Cortex of kidney (tissue), 1 donor: ENCODE measurements around the gene FDXACB1.

Experiments
- DNase-seq: peaks from one replicate; lab custom pipeline; 2025; lab: John Stamatoyannopoulos, UW

Gene FDXACB1, protein sequence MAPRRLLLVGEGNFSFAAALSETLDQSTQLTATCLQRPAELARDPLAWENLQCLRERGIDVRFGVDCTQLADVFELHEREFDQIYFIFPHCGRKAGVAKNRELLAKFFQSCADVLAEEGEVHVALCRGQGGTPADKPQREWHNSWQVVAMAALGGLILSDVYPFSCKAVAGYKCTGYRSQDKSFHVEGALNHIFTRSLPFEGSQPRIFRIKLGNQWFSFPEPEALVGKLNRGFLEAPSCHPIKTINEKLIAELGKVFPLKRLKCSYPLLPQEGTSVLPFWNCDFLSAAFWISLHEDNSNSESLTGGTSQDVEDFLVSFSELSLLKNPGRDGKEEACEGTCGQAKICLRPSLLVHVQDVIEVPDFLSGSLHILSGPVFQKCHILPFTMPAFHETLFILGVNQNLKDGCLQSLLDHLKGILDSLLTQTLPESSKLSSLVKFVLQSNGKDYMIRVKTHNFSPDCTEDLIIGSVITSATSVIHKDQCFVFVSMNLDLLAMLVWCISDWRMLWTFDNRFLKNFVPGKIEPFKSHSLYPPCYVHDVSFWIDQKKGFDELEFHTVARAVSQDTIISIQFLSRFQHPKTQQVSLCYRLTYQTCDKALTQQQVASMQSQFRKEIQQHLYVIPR

GRCh38 chr11:111878849-111879636 is at the start of gene FDXACB1, which contains the start of gene CFAP68:
Gene FDXACB1, minus strand, starts transcription at chr11:111879165. Its CDS starts 33 bp downstream, at chr11:111879132.
Gene CFAP68, plus strand, starts transcription at chr11:111879541. Its CDS starts 20 bp downstream, at chr11:111879561.
- DNase-seq, result peak; percentile 45

DNA sequence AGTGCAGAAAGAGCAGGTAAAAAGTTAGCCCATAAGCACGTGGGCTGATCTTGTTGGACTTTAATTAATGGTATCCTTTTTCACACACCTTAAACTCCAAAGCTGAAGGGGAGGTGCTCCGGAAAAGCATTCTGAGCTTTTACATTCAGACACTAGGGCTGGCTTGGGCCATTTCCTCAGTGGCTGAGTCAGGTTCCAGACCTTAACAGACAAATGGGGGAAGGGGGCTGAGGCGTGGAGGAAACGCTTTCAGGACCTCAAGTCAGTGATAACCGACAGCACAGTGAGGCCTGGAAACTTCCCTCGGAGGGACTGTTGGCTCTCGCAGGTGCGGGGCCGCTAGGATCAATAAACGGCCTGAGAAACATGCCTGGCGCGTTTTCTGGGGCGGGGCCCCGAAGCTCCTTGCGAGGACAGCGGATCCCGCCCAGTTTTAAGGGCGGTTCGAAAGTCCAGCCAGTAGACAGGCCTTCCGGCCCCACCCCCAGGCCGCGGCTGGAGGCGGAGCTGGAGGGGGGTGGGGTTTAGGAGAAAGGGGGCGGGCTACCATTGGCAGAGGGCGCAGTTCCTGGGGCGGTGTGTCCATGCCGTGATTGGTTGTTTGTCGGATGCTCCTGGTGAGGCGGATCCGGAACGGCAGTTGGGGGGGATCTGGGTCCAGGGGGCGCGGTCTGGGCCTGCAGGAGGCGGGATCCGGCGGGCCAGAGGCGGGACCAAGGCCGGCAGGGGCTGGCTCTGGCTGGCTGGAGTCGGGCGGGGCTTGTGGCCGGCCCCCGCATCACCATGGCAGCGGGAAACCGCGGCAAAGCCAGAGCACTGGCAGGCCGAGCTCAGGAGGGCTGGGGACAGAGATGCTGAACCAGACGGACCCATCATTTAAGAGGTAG is 47.8 kb upstream of the FDXACB1 start:
- peak; percentile 78 for DNase-seq

DNA sequence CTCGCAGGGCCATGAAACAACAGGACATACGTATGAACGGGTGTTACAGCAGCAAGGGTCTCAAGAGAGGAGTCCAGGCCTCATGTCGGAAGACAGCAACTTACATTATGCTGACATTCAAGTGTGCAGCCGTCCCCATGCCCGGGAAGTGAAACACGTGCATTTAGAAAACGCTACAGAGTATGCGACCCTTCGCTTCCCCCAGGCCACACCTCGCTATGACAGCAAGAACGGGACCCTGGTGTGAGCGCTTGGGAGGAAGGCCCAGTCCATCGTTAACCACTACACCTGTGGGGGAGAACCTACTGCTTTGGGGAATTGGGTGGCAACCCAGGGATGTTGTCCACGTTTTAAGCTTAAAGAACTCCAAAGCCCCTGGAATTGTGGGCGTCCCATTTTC is 47.0 kb upstream of the FDXACB1 start:
- no peak for DNase-seq

DNA sequence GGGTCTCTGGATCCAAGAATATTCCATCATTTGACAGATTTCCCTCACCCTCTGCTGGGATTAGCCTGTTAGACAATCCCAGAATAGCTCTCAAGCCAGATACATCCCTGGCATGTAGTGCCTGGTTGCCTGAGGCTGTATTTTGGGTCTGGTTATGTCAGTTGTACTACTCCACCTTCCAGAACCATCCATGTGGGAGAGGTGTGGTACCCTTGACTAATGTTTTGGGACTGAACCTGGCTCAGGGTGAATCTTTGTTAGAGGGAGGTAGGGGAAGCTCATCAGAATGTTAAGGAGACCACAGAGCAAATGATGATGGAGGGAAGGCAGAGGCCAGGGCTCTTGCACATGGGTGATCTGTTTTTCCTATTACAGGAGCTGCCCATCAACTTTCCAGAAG is 45.0 kb upstream of the FDXACB1 start:
- no peak for DNase-seq

DNA sequence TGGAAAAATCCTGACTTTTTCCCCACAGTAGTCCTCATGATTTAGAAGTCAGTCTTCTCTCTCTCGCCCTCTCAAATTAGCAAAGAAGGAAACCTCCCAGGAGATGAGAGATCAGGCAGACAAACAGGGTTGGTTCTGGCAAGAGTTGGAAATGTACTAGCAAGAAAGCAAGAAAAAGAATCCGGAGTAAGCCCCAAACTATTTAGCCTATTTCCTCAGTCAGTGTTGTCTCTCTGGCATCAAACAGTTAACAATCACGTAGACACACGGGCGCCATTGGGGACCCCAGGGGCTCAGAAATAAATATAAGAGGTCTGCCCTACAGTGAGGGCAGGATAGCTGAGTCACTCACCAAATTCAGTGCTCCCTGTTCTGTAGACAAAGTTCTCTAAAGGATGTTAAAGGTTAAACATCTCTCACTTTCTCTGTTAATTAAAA is 44.4 kb upstream of the FDXACB1 start:
- DNase-seq, result no peak

DNA sequence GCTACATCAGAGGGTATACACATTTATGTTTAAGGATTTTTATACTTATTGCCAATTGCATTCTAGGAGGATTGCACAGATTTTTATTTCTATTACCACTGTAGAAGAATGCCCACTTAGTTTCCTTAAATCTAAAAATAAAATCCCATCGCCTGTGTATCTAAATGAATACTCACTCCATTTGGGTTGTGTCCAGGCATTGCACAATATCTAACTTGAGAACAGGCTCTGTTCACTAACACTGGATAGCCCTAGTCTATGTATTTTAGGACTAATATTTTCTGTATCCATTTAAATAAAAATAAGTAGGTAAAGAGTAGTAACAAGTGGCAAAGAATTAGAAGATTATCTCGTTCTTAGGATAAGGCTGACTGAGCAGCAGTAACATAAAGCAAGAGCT is 43.8 kb upstream of the FDXACB1 start:
- no peak for DNase-seq

DNA sequence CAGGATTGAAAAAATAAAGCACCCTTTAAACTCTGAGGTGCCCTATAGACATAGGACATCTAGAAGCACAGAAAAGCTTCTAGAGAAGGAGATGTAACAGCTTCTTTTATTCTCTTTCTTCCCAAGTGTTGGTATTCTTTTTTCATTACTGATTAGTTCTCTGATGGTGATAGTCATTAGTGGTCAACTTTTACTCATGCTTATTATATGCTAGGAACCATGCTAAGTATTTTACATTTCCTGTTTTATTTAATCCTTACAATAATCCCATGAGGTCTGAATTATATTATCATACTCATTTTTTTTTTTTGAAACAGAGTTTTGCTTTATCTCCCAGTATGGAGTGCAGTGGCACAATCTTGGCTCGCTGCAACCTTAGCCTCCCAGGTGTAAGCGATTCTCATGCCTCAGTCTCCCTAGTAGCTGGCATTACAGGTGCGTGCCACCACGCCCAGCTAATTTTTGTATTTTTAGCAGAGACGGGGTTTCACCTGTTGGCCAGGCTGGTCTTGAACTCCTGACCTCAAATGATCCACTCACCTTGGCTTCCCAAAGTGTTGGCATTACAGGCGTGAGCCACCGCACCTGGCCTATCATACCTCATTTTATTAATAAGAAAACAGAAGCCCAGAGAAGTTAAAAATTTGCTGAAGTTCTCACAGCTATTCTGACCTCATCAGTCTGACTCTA is 42.7 kb upstream of the FDXACB1 start:
- no peak for DNase-seq

GRCh38 chr11:111920908-111921307 is 41.9 kb upstream of the FDXACB1 start:
- DNase-seq, result no peak

DNA sequence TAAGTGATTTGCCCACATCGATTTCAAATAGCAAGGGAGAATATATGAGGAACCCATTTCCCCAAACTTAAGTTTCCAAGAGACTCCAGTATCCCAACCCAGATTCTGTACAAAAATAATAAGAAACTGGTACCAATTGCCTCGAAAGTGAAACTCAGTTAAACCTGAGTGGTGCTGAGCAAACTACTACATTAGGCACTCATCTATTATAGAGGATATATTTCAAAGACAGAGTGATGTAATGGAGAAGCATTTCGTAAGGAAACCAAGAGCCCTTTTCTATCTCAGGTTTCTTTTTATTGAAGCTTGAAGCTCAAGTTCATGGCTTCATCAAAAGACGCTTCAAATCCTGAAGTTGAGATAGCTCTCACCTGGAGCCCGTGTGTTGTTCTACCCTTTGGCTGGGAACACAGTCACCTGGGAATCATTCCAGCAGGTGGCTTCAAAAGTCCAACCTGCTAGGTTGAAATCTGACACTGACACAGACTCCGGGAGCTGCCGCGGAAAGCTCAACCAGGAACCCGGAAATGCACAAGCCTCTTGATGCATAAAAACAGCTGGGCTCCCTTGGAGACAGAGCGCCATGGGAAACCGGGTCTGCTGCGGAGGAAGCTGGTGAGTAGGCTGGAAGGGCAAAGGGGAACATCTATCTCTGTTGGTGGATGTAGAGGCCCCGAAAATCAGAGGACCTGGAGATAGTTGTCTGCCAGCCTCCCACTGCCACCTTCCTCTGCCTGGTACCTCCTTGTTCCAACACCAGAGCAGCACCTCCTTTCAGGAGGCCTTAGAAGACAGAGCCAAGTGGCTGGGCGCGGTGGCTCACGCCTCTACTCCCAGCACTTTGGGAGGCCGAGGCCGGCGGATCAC is 39.7 kb upstream of the FDXACB1 start, which contains the start of gene C11orf52:
C11orf52 (plus strand) TSS at position 524 of the 867 bp plus-strand sequence; CDS start at position 584, 60 bp downstream.
- DNase-seq, result peak; percentile 18

- DNase-seq, result no peak
Observed at GRCh38 chr11:111917788-111918187, 38.8 kb upstream of the FDXACB1 start.

- no peak for DNase-seq
Observed at GRCh38 chr11:111917312-111917711, 38.3 kb upstream of the FDXACB1 start.

- no peak for DNase-seq
Observed at GRCh38 chr11:111916768-111917167, 37.8 kb upstream of the FDXACB1 start.

GRCh38 chr11:111913997-111914396 is 35.0 kb upstream of the FDXACB1 start:
- no peak for DNase-seq

GRCh38 chr11:111913031-111913861 is 34.3 kb upstream of the FDXACB1 start:
- no peak for DNase-seq

DNA sequence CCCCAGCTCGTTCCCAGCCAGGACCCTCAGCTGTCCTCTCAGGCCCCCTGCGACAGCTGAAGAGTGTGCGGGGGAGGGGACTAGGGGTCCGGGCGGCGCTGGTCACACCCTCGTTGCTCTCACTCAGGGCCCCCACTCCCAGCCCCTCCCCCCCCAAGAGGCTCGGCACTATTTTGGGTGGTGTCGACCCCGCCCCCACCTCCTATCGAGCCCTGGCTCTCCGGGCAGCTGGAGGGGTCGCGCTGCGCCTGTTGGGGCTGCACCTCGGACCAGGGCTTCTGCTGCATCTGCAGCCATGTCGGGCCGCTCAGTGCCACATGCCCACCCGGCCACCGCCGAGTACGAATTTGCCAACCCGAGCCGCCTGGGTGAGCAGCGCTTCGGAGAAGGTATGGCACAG is 33.6 kb upstream of the FDXACB1 start, which contains the start of gene HSPB2:
HSPB2 (plus strand) TSS at position 200 of the 400 bp plus-strand sequence; CDS start at position 296, 96 bp downstream.
- DNase-seq, result no peak

DNA sequence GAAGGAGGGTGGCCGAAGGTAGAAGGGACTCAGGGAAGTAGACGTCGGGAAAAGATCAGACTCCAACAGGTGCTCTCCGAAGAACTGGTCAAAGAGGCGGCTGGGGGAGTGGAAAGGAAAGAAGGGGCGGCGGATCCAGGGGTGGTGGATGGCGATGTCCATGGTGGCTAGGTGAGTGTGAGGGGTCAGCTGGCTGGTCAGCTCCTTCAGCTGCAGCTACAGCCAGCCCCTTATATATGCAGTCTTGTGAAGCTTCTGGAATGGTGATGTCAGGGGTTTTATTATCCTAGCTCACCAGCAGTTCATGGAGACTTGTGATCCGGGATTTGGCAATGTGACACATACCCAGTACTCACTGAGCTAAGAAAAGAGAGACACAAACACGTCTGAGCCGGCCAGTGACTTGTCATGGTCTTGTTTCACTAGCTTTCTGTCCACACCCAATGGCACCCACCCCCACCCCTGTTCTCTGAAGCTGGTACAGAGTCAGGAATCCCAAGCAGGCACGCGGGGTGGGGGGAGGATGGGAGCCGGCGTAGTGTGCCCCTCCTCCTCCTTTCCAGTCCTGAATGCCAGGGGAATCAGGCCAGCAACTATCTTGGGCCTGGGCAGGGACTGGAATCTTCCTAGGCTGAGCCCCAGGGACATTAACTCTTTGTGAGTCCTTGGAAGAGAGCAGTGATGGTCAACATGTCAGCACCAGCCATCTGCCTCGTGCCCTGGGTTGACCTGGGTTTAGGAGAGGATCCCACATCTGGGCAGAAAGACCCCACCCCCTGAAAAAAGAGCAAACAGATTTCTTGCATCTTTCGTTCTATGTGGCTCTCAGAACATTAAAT is 32.8 kb upstream of the FDXACB1 start, which contains the start of gene CRYAB:
CRYAB (minus strand) TSS at position 208 of the 839 bp plus-strand sequence; CDS start at position 162, 46 bp downstream.
- peak; percentile 25 for DNase-seq
